ENCODE data around the gene PEDS1. TPM values are rescaled to one million over a fixed set of nuclear protein-coding genes. Genes with fewer than 3 reads are reported as not detected.

PEDS1 gene
- total and polyA plus RNA-seq, 7 donors = 13.8 to 27.4 (median 20.2) TPM

DNA sequence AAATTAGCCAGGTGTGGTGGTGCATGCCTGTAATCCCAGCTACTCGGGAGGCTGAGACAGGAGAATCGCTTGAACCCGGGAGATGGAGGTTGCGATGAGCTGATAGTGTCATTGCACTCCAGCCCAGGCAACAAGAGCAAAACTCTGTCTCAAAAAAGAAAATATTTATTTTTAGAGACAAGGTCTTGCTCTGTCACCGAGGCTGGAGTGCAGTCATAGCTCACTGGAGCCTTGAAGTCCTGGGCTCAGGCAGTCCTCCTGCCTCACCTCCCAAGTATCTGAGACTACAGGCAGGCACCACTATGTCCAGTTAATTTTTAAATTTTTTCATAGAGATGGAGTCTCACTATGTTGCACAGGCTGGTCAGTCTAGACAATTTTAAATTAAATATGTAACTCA is 20.9 kb upstream of the PEDS1 start:
- WGBS, 2 donors = 88 to 91% methylated on average over 5 of the region's 5 CpGs
- no peak for DNase-seq
- no peak overlapping the region for H3K27ac ChIP-seq
- intact Hi-C loops (cut with DNase I) = no loop called here
- no peak overlapping the region for H3K4me3 ChIP-seq
- H3K9me3 ChIP-seq = no peaks in the 10 kb centered on the region
- H3K4me1 ChIP-seq = peaks cover 0 to 18% (median 15%) of the 10 kb centered on the region in 4 donors
- no peak for TF ChIP-seq CTCF (IDR thresholded peaks at IDR 0.05)
- TF ChIP-seq EP300 (IDR thresholded peaks at IDR 0.05) = no peak
- TF ChIP-seq POLR2A (IDR thresholded peaks at IDR 0.05) = no peak
- TF ChIP-seq POLR2AphosphoS5 (IDR thresholded peaks at IDR 0.05) = no peak
- H3K27me3 ChIP-seq = no peaks in the 10 kb centered on the region
- no peaks in the 10 kb centered on the region for H3K36me3 ChIP-seq

DNA sequence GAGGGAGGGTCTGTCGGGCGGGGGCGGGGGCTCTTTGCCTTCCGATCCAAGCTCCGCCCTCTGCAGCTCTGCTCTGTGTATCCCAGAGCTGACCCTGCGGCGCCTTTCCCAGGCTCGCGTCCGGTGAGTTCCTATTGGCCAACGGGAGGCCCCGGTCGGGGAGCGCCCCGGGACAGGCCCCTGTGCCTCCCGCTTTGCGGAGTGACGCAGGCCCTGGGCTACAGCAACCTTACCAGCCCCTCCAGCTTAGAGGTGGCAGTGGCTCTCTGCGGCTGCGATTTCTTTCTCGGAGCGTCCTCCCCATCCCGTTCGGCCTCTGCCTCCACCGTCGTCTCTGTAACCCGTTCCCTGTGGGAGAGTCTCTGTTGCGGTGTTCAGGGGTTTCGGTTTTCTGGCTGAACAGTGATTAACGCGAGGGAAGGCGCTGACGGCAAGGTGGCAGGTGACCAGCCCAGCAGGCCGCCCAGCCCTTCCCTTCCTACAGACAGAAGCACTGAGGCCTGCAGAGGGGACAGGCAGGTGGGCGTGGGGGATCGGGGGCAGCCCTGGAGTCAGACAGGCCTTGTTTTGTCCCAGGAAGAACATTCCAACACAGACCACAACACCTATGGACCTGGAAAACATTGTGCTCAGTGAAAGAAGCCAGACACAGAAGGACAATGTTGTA is 19.0 kb upstream of the PEDS1 start:
- Histone ChIP-seq H3K9me3 (no peaks in the 10 kb centered on the region), H3K4me1 (peaks cover 0 to 26% (median 17%) of the 10 kb centered on the region in 4 donors), H3K36me3 (no peaks in the 10 kb centered on the region), H3K4me3 (peak overlapping the region; percentile 39 to 61 (median 56)), H3K27ac (peak overlapping the region; percentile 84 to 91 (median 88)), H3K27me3 (no peaks in the 10 kb centered on the region)
- TF ChIP-seq EP300 (IDR thresholded peaks at IDR 0.05) (no peak), POLR2AphosphoS5 (IDR thresholded peaks at IDR 0.05) (peak; percentile 75 to 91 (median 86)), CTCF (IDR thresholded peaks at IDR 0.05) (no peak), POLR2A (IDR thresholded peaks at IDR 0.05) (peak; percentile 66 to 73)
- intact Hi-C loops (cut with DNase I) = no loop called here
- WGBS, 2 donors = 3 to 8% methylated on average over 36 of the region's 36 CpGs
- peak; percentile 96 for DNase-seq

DNA sequence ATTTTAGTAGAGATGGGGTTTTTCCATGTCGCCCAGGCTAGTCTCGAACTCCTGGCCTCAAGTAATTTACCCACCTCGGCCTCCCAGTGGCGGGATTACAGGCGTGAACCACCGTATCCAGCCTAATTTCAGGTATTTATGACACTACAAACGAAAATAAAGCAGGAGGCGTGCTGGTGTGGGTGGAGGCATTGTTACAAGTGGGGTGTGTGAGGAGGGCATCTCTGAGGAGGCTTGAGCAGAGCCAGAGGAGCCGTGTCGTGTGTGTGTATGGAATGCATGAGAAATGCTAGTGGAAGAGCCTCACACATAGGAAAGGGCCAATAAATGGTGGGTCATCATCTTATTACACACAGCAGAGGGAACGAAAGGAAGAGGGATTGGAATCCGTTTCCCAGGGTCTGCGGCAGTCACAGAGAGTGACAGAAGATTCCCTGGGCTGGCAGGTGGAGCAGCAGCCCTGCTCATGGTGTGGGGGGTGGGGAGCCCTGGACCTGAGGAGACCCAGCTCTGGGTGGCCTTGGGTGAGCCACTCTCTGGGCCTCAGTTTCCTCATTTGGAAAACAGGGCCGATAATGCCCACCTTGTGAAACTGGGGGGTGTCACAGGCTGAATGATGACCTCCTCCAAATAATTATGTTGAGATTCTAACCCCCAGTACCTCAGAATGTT is 17.2 kb upstream of the PEDS1 start:
- no peak for DNase-seq
- 69 to 85% methylated on average over 14 of the region's 14 CpGs for WGBS, 2 donors

GRCh38 chr20:50169329-50169823 is 15.9 kb upstream of the PEDS1 start:
- intact Hi-C loops (cut with DNase I) = loop anchor here (2.0 to 5.0 kb wide), 2 partner anchors 39 to 187 kb away; partner anchors contain the start of gene SNAI1
- 24 to 25% methylated on average over 5 of the region's 5 CpGs for WGBS, 2 donors
- no peaks in the 10 kb centered on the region for H3K27me3 ChIP-seq
- peak overlapping the region in 1 of 4 donors; percentile 32 for H3K27ac ChIP-seq
- no peaks in the 10 kb centered on the region for H3K9me3 ChIP-seq
- no peaks in the 10 kb centered on the region for H3K36me3 ChIP-seq
- peaks cover 0 to 44% (median 35%) of the 10 kb centered on the region in 4 donors for H3K4me1 ChIP-seq
- H3K4me3 ChIP-seq = no peak overlapping the region
- peak in 2 of 4 donors; percentile 19 to 24 for TF ChIP-seq POLR2AphosphoS5 (IDR thresholded peaks at IDR 0.05)
- no peak for TF ChIP-seq EP300 (IDR thresholded peaks at IDR 0.05)
- no peak for TF ChIP-seq POLR2A (IDR thresholded peaks at IDR 0.05)
- TF ChIP-seq CTCF (IDR thresholded peaks at IDR 0.05) = peak; percentile 94 to 98 (median 97)
- peak; percentile 88 for DNase-seq

More for the DNA sequence above, 17.2 kb upstream of the PEDS1 start:
- H3K4me3 ChIP-seq = no peak overlapping the region
- H3K9me3 ChIP-seq = no peaks in the 10 kb centered on the region
- intact Hi-C loops (cut with DNase I) = loop anchor here (1.0 kb wide), 1 partner anchor 49 kb away; no protein-coding TSS in a partner anchor
- H3K27me3 ChIP-seq = no peaks in the 10 kb centered on the region
- H3K36me3 ChIP-seq = no peaks in the 10 kb centered on the region
- peak overlapping the region; percentile 84 to 91 (median 88) for H3K27ac ChIP-seq
- TF ChIP-seq POLR2A (IDR thresholded peaks at IDR 0.05) = no peak
- no peak for TF ChIP-seq POLR2AphosphoS5 (IDR thresholded peaks at IDR 0.05)
- no peak for TF ChIP-seq EP300 (IDR thresholded peaks at IDR 0.05)
- TF ChIP-seq CTCF (IDR thresholded peaks at IDR 0.05) = no peak
- H3K4me1 ChIP-seq = peaks cover 0 to 38% (median 29%) of the 10 kb centered on the region in 4 donors
